ENCODE results near the gene ATP6V0C.

The ATP6V0C gene

GRCh38 chr16:2482249-2482648, 31.5 kb upstream of the ATP6V0C start:
- no peak for TF ChIP-seq GATA3 (IDR thresholded peaks at IDR 0.05; ENCODE audit: low read depth, low read length)
- TF ChIP-seq GATA2 (IDR thresholded peaks at IDR 0.05; ENCODE audit: low read depth, low read length): no peak

- TF ChIP-seq GATA3 (IDR thresholded peaks at IDR 0.05; ENCODE audit: low read depth, low read length): no peak
- TF ChIP-seq GATA2 (IDR thresholded peaks at IDR 0.05; ENCODE audit: low read depth, low read length): no peak
Observed at GRCh38 chr16:2482708-2483534, 30.8 kb upstream of the ATP6V0C start.

DNA sequence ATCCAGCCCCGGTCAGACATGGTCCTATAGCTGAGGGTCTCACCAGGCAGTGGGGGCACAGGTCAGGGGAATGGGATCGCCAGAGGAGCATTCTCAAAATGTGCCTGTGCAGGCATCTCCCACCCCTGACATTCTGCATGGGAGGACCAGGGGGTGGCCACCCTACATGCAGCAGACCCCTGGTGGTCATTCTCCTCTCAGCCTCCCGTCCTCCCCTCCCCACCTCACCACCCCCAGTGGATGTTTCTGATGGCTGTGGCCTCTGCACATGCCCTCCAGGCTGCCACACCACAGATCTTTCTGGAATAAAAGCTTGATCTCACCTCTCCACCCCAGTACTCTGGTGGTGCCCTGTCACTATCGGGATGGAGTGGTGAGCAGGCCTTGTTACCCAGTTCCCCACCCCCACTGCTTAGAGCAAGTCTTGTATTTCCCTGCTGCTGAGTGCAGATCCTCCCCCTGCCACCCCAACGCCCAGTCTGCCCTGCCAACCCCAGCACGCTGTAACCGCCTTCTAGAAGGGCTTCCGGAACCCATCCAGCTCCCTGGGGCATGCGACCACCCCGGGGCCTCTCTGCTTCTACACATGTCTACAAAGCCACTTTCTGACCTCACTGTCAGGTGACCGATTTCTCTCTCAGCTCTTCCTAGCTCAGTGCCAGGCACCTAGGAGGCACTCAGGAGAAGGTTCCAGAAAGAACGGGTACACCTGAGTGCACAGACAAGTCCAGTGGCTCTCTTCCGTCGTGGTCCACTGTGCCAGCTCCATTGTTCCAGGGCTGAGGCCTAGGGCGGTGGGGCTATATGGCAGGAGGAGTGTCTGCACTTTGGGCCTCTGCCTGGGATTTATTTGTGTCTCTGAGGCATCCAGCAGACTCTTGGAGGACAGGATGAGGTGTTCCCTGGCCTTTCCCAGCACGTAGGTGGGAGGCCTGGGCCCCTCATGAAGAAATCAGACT, 29.5 kb upstream of the ATP6V0C start:
- TF ChIP-seq GATA3 (IDR thresholded peaks at IDR 0.05; ENCODE audit: low read depth, low read length) (no peak), GATA2 (IDR thresholded peaks at IDR 0.05; ENCODE audit: low read depth, low read length) (no peak)

- no peak for TF ChIP-seq GATA3 (IDR thresholded peaks at IDR 0.05; ENCODE audit: low read depth, low read length)
- no peak for TF ChIP-seq GATA2 (IDR thresholded peaks at IDR 0.05; ENCODE audit: low read depth, low read length)
Observed at GRCh38 chr16:2484898-2485508, 28.7 kb upstream of the ATP6V0C start.

DNA sequence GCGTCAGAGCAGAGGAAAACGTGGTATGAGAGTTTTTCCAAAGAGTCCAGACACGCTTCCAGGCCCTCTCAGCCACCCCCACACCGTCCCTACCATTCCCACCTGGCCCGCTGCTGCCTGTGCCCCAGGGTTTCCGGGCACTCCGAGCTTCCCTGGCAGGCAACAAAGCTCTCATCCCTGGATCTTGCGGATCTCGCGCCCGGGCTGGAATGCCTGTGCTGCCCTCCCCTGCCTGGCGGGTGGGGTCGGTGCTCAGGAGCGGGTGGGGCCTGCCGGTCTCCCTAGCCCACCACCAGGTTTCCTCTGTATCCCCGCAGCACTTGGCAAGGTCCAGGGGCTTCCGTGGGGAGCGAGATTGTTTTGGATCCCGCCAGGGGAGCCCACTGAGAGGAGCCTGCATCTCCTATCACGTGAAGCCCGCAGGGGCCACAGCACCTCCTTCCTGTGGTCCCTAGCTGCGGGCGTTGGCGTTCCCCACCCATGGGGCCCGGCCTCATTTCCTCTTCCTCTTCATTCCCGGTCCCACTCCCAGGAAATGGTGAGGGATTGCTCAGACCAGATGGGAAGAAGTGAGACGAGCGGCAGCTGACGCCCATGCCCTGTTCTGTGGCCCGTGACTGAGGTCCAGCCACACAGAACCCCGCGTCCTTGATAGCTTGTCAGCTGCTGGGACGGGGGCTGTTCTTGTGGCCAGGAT, 27.8 kb upstream of the ATP6V0C start:
- TF ChIP-seq GATA3 (IDR thresholded peaks at IDR 0.05; ENCODE audit: low read depth, low read length) (no peak), GATA2 (IDR thresholded peaks at IDR 0.05; ENCODE audit: low read depth, low read length) (no peak)

DNA sequence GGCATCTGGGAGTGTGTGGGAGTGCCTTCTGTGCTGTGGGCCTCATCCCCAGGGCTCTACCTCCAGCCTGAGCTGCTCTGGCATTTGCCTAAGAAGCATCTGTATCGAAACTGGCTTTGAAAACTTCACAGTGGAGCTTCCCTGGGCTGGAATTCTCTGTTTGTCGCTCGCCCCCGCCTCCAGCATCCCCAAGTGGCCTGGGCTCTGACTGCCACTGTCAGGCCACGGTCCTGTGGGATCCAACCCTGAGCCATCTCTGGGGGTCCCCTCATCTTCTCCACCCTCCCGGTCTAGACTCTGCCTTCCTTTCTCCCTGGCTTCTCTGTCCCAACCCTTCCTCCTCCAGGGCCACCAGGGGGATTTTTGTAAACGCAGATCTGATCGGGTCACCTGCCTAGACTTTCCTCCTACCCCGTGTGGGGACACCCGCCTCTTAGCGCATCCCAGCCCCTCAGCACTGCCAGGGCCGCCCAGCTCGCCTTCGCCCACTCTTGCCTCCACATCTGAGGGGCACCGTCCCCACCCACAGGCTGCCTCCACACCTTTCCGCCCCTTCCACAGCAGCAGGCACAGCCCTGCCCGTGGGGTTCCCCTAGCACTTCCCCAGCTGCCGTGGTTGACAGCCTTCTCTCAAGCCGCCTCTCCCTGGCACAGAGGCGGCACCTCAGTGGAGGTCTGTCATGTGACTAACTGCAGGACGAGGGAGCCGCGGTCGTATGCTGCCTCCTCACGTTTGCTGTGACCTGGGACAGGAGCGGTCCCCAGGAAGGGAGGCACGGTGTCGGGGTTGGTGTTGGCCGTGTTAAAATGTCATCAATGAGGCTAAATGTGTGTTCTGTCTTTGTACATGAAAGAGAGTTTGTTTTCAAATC, 26.9 kb upstream of the ATP6V0C start:
- TF ChIP-seq GATA2 (IDR thresholded peaks at IDR 0.05; ENCODE audit: low read depth, low read length) (no peak), GATA3 (IDR thresholded peaks at IDR 0.05; ENCODE audit: low read depth, low read length) (no peak)

DNA sequence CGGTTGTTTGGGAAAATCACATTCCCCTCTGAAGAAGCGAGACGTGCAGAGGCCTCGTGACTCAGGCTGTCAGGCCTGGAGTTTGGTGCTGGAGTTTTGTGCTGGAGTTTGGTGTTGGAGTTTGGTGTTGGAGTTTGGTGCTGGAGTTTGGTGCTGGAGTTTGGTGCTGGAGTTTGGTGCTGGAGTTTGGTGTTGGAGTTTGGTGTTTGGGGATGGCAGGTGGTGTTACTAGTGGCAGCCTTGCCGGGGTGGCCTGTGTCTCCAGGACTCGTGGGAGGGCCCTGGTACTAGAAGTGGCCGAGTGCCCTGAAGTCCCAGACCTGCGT, 26.3 kb upstream of the ATP6V0C start:
- TF ChIP-seq GATA2 (IDR thresholded peaks at IDR 0.05; ENCODE audit: low read depth, low read length): no peak

DNA sequence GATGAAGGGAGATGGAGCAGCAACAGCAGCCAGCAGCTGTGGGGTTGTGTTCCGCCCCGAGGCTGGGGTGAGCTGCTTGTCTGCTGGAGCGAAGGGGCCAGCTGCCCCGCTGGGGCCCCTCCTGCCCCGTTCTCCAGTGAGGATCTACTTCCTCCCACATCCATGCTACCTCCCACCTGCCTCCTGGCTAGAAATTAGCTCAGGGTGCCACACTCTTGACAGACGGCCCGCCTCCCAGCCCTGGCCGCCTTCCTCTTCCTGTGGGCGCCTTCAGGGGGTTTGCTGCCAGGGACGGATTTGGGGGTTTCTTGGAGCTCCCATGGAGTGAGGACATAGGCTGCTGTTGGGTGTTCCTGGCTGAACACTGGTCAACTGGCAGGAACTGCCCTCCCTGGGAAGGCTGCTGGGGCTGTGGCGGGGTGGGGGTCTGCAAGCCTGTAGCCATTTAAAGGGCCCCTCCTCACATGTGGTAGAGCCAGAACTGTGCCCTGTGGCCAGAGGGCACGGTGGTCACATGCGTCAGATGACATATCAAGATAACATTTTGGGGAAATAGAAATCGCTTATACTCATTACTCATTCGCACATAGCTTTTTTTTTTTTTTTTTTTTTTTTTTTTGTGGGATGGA, 25.7 kb upstream of the ATP6V0C start:
- TF ChIP-seq GATA3 (IDR thresholded peaks at IDR 0.05; ENCODE audit: low read depth, low read length): no peak
- TF ChIP-seq GATA2 (IDR thresholded peaks at IDR 0.05; ENCODE audit: low read depth, low read length): peak; percentile 49

DNA sequence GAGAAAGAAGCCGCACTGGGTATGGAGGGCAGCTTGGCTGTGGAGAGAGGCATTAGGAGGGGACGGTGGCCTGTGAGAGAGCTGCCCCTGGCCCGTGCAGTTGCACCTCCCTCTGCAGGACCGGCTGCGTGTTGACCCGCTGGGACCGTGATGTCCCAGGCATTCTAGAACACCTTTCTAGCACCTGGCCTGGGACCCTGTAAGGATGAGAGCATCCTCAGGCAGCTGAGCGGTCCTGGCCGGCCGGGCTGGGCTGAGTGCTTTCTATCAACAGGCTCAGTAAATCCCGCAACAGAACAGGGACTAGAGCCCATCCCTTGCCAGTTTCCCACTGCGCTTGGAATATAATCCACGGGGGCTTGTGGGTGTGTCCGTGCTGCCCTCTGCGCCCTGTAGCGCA, 24.2 kb upstream of the ATP6V0C start:
- no peak for TF ChIP-seq GATA2 (IDR thresholded peaks at IDR 0.05; ENCODE audit: low read depth, low read length)
- TF ChIP-seq GATA3 (IDR thresholded peaks at IDR 0.05; ENCODE audit: low read depth, low read length): no peak

DNA sequence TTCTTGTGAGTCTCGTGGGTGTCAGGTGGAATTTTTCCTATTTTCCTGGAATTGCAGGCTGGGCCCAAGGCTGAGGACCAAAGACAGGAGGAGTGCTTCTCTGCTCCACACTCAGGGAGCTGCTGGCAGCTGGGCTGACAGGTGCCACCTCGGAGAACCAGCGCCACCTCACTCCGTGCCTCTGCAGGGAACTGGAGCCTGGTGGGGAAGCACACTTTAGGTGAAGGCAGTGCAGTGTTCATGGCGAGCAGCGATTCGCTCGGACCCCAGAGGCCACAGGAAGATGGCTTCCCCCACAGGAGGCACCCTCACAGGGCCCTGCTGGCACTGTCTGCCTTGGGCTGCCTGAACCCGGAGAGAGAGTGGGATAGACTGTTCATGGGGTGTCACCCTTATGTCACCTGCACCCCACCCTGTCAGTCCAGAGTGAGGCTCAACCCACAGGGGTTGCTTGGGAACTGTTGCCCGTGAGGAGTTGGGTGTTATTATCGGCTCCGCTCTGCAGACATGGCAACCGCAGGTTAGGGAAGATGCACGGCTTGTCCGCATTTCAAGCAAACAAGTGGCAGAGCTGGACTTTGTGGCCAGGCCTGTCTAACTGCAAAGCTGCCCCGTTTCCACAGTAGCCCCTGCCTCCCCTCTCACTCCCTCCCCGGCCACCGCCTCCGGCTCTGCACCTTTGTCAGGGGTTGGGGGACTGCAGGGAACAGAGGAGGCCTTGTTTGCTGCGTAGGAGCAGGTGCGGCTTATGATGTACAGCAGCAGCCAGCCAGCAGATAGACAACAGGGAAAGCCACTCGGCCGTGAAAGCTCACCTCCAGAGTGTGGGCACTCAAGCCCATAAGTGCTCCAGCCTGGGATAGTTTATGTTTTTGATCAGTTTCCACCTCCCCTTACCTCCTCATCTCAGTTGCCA, 23.3 kb upstream of the ATP6V0C start:
- TF ChIP-seq GATA2 (IDR thresholded peaks at IDR 0.05; ENCODE audit: low read depth, low read length) (no peak), GATA3 (IDR thresholded peaks at IDR 0.05; ENCODE audit: low read depth, low read length) (no peak)

DNA sequence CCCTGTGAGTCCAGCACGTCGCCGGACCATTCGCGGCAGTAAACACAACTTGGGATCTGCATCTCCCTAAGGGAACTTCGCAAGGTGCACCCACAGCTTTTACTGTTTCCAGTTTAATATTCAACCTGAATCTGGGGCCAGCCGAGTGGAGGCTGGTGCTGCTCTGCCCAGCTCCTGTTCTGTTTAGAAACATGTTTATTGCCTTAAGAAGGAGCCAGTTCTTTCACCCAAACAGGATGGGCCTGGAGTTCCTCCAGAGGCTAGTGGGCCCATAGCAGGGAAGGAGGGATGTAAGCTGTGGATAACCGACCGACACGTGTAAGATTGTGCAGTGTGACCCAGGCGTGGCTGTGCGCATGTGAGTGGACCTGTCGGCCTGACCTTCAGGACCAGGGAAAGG, 21.5 kb upstream of the ATP6V0C start:
- TF ChIP-seq GATA2 (IDR thresholded peaks at IDR 0.05; ENCODE audit: low read depth, low read length) (no peak), GATA3 (IDR thresholded peaks at IDR 0.05; ENCODE audit: low read depth, low read length) (no peak)

- TF ChIP-seq GATA2 (IDR thresholded peaks at IDR 0.05; ENCODE audit: low read depth, low read length): no peak
- no peak for TF ChIP-seq GATA3 (IDR thresholded peaks at IDR 0.05; ENCODE audit: low read depth, low read length)
Observed at GRCh38 chr16:2493605-2494004, 20.1 kb upstream of the ATP6V0C start.

All from SH-SY5Y (cell line).